Measurements from ENCODE around the gene ANGPTL1.

ANGPTL1 gene
- total RNA-seq: 0 reads per million in 3 donors

GRCh38 chr1:178870944-178871343 lies at the start of gene ANGPTL1:
Gene ANGPTL1, minus strand, starts transcription at chr1:178871077. Its CDS starts 5,301 bp downstream, at chr1:178865776.
- no peak within 1 kb of the TSS for H3K27ac ChIP-seq (ENCODE audit: insufficient read depth, low read length, poor library complexity, severe bottlenecking)
- H3K36me3 ChIP-seq (ENCODE audit: control insufficient read depth, insufficient read depth, low read length): no peaks in the 10 kb centered on the region
- DNase-seq: no peak
- no peaks in the 10 kb centered on the region for H3K27me3 ChIP-seq (replicated peaks; ENCODE audit: control insufficient read depth, insufficient read depth, low read length, poor library complexity, severe bottlenecking)
- no peak within 1 kb of the TSS for H3K4me3 ChIP-seq (ENCODE audit: insufficient read depth, low read depth, low read length, poor library complexity, severe bottlenecking)
- H3K9me3 ChIP-seq (ENCODE audit: control insufficient read depth, low read length): no peaks in the 10 kb centered on the region
- no peaks in the 10 kb centered on the region for H3K4me1 ChIP-seq (ENCODE audit: control insufficient read depth, insufficient read depth, low read length, poor library complexity, severe bottlenecking)

DNA sequence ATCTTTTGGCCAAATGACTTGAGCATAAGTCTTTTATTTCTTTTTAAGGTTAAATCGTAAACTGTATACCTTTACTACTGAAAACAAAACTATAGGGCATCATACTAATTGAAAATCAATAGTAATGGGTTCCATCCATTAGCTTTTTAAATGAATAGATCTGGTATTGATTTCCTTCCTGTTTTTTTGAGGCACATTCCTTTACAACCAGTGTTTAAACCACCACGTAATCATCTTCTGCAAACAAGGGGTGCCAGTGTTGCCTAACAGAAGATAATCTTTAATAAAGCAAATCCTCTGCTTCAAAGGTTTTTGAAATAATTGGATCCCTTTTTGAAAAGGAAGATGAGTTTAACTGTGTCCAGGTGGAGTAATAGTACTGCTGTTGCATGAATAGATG lies 48.7 kb upstream of the ANGPTL1 start:
- Histone ChIP-seq H3K4me3 (ENCODE audit: insufficient read depth, low read depth, low read length, poor library complexity, severe bottlenecking) (no peak overlapping the region), H3K9me3 (ENCODE audit: control insufficient read depth, low read length) (no peaks in the 10 kb centered on the region), H3K36me3 (ENCODE audit: control insufficient read depth, insufficient read depth, low read length) (no peaks in the 10 kb centered on the region), H3K4me1 (ENCODE audit: control insufficient read depth, insufficient read depth, low read length, poor library complexity, severe bottlenecking) (no peaks in the 10 kb centered on the region), H3K27ac (ENCODE audit: insufficient read depth, low read length, poor library complexity, severe bottlenecking) (no peak overlapping the region), H3K27me3 (replicated peaks; ENCODE audit: control insufficient read depth, insufficient read depth, low read length, poor library complexity, severe bottlenecking) (no peaks in the 10 kb centered on the region)
- no peak for DNase-seq

GRCh38 chr1:178918955-178919354 lies 48.1 kb upstream of the ANGPTL1 start:
- Histone ChIP-seq H3K27ac (ENCODE audit: insufficient read depth, low read length, poor library complexity, severe bottlenecking) (no peak overlapping the region), H3K4me1 (ENCODE audit: control insufficient read depth, insufficient read depth, low read length, poor library complexity, severe bottlenecking) (no peaks in the 10 kb centered on the region), H3K27me3 (replicated peaks; ENCODE audit: control insufficient read depth, insufficient read depth, low read length, poor library complexity, severe bottlenecking) (no peaks in the 10 kb centered on the region), H3K9me3 (ENCODE audit: control insufficient read depth, low read length) (no peaks in the 10 kb centered on the region), H3K4me3 (ENCODE audit: insufficient read depth, low read depth, low read length, poor library complexity, severe bottlenecking) (no peak overlapping the region), H3K36me3 (ENCODE audit: control insufficient read depth, insufficient read depth, low read length) (no peaks in the 10 kb centered on the region)
- no peak for DNase-seq

DNA sequence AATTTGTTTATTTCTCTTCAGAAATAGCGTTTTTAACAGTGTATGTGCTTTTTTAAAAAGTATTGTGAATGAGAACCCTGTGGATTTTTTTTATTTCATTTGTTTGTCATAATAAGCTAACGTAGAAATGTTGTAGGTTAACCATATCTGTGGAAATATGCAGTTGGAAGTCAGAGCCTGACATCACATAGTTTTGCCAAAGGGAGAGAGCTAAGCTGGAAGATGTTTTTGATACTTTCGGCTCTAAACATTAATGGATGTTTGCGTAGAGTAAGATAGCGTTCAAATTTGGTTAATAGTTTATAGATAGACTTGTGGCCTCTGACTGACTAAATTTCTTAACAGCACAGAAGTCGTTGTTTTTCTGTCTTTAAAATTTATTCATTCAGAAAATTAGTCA lies 47.4 kb upstream of the ANGPTL1 start:
- Histone ChIP-seq H3K36me3 (ENCODE audit: control insufficient read depth, insufficient read depth, low read length) (no peaks in the 10 kb centered on the region), H3K4me1 (ENCODE audit: control insufficient read depth, insufficient read depth, low read length, poor library complexity, severe bottlenecking) (no peaks in the 10 kb centered on the region), H3K4me3 (ENCODE audit: insufficient read depth, low read depth, low read length, poor library complexity, severe bottlenecking) (no peak overlapping the region), H3K9me3 (ENCODE audit: control insufficient read depth, low read length) (no peaks in the 10 kb centered on the region), H3K27me3 (replicated peaks; ENCODE audit: control insufficient read depth, insufficient read depth, low read length, poor library complexity, severe bottlenecking) (no peaks in the 10 kb centered on the region), H3K27ac (ENCODE audit: insufficient read depth, low read length, poor library complexity, severe bottlenecking) (no peak overlapping the region)
- no peak for DNase-seq

DNA sequence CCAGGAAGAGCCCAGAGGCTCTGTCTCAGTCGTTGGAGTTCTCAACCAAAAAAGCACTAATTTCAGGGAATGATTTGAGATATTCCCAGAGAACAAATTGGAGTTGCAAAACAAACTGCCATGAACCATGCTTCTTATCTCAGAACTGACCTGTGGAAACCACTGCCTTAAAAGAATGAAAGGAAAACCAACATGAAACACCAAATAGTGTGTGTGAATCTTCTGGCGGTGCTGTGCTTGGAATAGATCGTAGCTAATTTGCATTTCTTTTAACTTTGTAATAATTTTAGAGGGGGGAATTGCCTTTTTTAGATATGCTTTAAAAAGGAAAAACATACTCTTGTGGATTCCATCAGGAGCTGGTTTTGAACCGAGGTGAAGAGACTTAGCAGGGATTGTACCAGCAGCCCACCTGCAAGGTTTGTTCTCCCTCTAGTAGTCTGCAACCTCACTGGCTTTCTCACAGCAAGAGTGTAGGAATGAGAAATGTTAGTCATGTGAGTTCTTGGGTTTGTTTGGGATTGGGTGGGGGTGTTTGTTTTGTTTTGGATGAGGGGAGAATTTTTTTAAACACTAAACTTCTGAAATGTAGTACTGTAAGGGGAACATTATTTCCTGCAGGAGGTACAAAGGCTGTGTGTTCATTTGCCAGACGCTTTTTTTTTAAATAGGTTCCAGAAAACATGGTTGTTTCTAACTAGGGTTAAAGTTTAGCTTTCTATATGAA lies 45.7 kb upstream of the ANGPTL1 start:
- no peak for DNase-seq
- Histone ChIP-seq H3K27me3 (replicated peaks; ENCODE audit: control insufficient read depth, insufficient read depth, low read length, poor library complexity, severe bottlenecking) (no peaks in the 10 kb centered on the region), H3K4me3 (ENCODE audit: insufficient read depth, low read depth, low read length, poor library complexity, severe bottlenecking) (no peak overlapping the region), H3K9me3 (ENCODE audit: control insufficient read depth, low read length) (no peaks in the 10 kb centered on the region), H3K4me1 (ENCODE audit: control insufficient read depth, insufficient read depth, low read length, poor library complexity, severe bottlenecking) (no peaks in the 10 kb centered on the region), H3K36me3 (ENCODE audit: control insufficient read depth, insufficient read depth, low read length) (no peaks in the 10 kb centered on the region), H3K27ac (ENCODE audit: insufficient read depth, low read length, poor library complexity, severe bottlenecking) (no peak overlapping the region)

GRCh38 chr1:178912597-178912996 lies 41.7 kb upstream of the ANGPTL1 start:
- Histone ChIP-seq H3K9me3 (ENCODE audit: control insufficient read depth, low read length) (no peaks in the 10 kb centered on the region), H3K4me1 (ENCODE audit: control insufficient read depth, insufficient read depth, low read length, poor library complexity, severe bottlenecking) (no peaks in the 10 kb centered on the region), H3K36me3 (ENCODE audit: control insufficient read depth, insufficient read depth, low read length) (no peaks in the 10 kb centered on the region), H3K27me3 (replicated peaks; ENCODE audit: control insufficient read depth, insufficient read depth, low read length, poor library complexity, severe bottlenecking) (no peaks in the 10 kb centered on the region), H3K27ac (ENCODE audit: insufficient read depth, low read length, poor library complexity, severe bottlenecking) (no peak overlapping the region), H3K4me3 (ENCODE audit: insufficient read depth, low read depth, low read length, poor library complexity, severe bottlenecking) (no peak overlapping the region)
- no peak for DNase-seq

GRCh38 chr1:178910023-178910422 lies 39.1 kb upstream of the ANGPTL1 start:
- H3K36me3 ChIP-seq (ENCODE audit: control insufficient read depth, insufficient read depth, low read length): no peaks in the 10 kb centered on the region
- no peak overlapping the region for H3K4me3 ChIP-seq (ENCODE audit: insufficient read depth, low read depth, low read length, poor library complexity, severe bottlenecking)
- no peak overlapping the region for H3K27ac ChIP-seq (ENCODE audit: insufficient read depth, low read length, poor library complexity, severe bottlenecking)
- H3K27me3 ChIP-seq (replicated peaks; ENCODE audit: control insufficient read depth, insufficient read depth, low read length, poor library complexity, severe bottlenecking): no peaks in the 10 kb centered on the region
- no peak for DNase-seq
- no peaks in the 10 kb centered on the region for H3K9me3 ChIP-seq (ENCODE audit: control insufficient read depth, low read length)
- H3K4me1 ChIP-seq (ENCODE audit: control insufficient read depth, insufficient read depth, low read length, poor library complexity, severe bottlenecking): no peaks in the 10 kb centered on the region

GRCh38 chr1:178908358-178908757 lies 37.5 kb upstream of the ANGPTL1 start:
- Histone ChIP-seq H3K27me3 (replicated peaks; ENCODE audit: control insufficient read depth, insufficient read depth, low read length, poor library complexity, severe bottlenecking) (no peaks in the 10 kb centered on the region), H3K27ac (ENCODE audit: insufficient read depth, low read length, poor library complexity, severe bottlenecking) (no peak overlapping the region), H3K9me3 (ENCODE audit: control insufficient read depth, low read length) (no peaks in the 10 kb centered on the region), H3K4me1 (ENCODE audit: control insufficient read depth, insufficient read depth, low read length, poor library complexity, severe bottlenecking) (no peaks in the 10 kb centered on the region), H3K36me3 (ENCODE audit: control insufficient read depth, insufficient read depth, low read length) (no peaks in the 10 kb centered on the region), H3K4me3 (ENCODE audit: insufficient read depth, low read depth, low read length, poor library complexity, severe bottlenecking) (no peak overlapping the region)
- DNase-seq: no peak

DNA sequence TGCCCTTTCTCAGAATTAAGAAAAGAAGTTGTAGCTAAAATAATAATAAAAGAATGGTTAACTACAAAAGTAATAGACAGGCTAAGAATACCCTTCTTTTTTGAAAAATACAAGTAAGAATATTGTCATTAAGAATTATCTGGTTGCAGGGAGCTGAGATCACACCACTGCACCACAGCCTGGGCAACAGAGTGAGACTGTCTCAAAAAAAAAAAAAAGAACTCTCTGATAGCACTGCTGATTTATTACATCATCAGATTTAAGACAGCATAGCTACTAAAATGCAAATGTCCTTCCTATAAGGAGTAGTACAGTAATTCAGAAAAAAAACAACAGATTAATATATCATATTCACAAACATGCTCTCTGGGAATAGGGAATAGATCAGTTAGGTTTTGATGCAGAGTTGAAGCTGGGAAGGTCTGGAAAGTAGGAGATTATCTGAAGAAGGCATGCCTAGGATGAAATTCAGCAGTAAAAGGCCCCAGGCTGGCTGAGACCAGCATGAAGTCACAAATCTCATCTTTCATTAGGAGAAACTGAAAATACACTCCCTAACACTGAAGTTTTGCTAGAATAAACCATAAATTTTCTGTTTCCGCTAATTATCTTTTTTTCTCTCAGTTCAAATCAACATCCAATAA lies 30.7 kb upstream of the ANGPTL1 start:
- no peaks in the 10 kb centered on the region for H3K27me3 ChIP-seq (replicated peaks; ENCODE audit: control insufficient read depth, insufficient read depth, low read length, poor library complexity, severe bottlenecking)
- no peak overlapping the region for H3K27ac ChIP-seq (ENCODE audit: insufficient read depth, low read length, poor library complexity, severe bottlenecking)
- DNase-seq: no peak
- H3K9me3 ChIP-seq (ENCODE audit: control insufficient read depth, low read length): no peaks in the 10 kb centered on the region
- H3K4me3 ChIP-seq (ENCODE audit: insufficient read depth, low read depth, low read length, poor library complexity, severe bottlenecking): no peak overlapping the region
- H3K36me3 ChIP-seq (ENCODE audit: control insufficient read depth, insufficient read depth, low read length): no peaks in the 10 kb centered on the region
- no peaks in the 10 kb centered on the region for H3K4me1 ChIP-seq (ENCODE audit: control insufficient read depth, insufficient read depth, low read length, poor library complexity, severe bottlenecking)

DNA sequence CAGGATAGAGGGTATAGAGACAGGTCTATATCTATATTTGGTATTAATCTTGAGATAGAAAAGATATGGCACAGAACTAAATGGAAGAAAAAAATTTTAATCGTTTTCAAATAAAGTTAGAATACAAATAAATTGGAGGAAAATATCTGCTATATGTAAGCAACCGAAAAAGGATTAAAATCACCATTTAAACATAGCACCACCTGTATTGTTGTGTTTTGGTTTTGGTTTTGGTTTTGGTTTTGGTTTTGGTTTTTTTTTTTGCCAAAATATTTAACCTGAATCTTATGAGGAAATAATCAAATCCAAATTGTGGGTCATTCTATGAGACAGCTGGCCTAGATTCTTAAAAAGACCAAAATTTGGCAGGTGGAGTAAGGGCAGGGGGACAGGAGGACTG lies 28.5 kb upstream of the ANGPTL1 start:
- Histone ChIP-seq H3K27ac (ENCODE audit: insufficient read depth, low read length, poor library complexity, severe bottlenecking) (no peak overlapping the region), H3K9me3 (ENCODE audit: control insufficient read depth, low read length) (no peaks in the 10 kb centered on the region), H3K4me1 (ENCODE audit: control insufficient read depth, insufficient read depth, low read length, poor library complexity, severe bottlenecking) (no peaks in the 10 kb centered on the region), H3K36me3 (ENCODE audit: control insufficient read depth, insufficient read depth, low read length) (no peaks in the 10 kb centered on the region), H3K4me3 (ENCODE audit: insufficient read depth, low read depth, low read length, poor library complexity, severe bottlenecking) (no peak overlapping the region), H3K27me3 (replicated peaks; ENCODE audit: control insufficient read depth, insufficient read depth, low read length, poor library complexity, severe bottlenecking) (no peaks in the 10 kb centered on the region)
- no peak for DNase-seq

Data from effector memory CD4-positive, alpha-beta T cell (primary cell).